ELF-1 (cell line): Measurements from ENCODE around the gene YBX1.
"Not testable (repeated sequence)": the region's sequence is repeated elsewhere in the genome, so short reads cannot be mapped to it uniquely, and the experiment has no call there.

ENCODE experiments used
- DNase-seq: peaks from one replicate; pipeline ENCODE4 v3.0.0-alpha.2; 2016; ENCODE audit warnings: low read depth, low spot score

Gene YBX1

GRCh38 chr1:42689912-42690311, 7.7 kb downstream of the YBX1 start:
- DNase-seq: no peak

DNA sequence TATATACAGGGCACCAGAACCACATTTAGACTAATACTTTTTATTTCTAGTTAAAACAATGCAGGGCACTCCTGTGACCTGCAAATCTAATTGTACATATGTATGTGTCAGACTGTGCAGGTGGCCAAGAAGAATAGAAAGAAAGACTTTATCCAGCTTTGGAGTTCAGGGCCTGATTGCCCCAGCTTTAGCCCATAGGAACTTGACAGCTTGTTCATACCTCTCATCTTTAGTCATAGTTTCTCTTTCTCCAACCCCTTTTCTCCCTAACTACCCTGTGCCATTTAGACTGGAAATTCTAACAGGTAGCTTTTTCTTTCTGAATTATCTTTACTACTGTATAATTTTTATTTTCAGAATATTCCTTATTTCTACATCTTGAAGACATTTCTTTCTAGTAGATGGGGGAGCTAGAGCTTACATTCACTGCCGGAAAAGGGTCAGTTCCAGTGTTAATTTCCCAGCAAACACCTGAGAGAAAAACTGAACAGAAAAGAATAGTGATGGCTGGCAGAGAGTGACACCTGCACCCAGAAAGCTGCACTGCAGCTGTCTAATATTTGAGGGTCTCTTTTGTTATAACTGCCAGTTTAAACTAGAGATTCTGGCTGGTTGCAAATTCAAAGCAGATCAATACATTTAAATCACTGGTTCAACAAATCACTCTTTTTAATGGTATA, 8.4 kb downstream of the YBX1 start:
- DNase-seq: no peak

- DNase-seq: no peak
Observed at GRCh38 chr1:42691157-42691498, 8.9 kb downstream of the YBX1 start.

- DNase-seq: peak; percentile 18
Observed at GRCh38 chr1:42692461-42692860, 10.2 kb downstream of the YBX1 start.

- DNase-seq: no peak
Observed at GRCh38 chr1:42692911-42693310, 10.7 kb downstream of the YBX1 start.

- DNase-seq: no peak
Observed at GRCh38 chr1:42698081-42698813, 16.0 kb downstream of the YBX1 start.

GRCh38 chr1:42700006-42700405, 17.8 kb downstream of the YBX1 start:
- DNase-seq: no peak

GRCh38 chr1:42703888-42704464, 21.8 kb downstream of the YBX1 start:
- DNase-seq: no peak

GRCh38 chr1:42712808-42713207, 30.6 kb downstream of the YBX1 start:
- DNase-seq: not testable (repeated sequence)

GRCh38 chr1:42713293-42713692, 31.1 kb downstream of the YBX1 start:
- no peak for DNase-seq

DNA sequence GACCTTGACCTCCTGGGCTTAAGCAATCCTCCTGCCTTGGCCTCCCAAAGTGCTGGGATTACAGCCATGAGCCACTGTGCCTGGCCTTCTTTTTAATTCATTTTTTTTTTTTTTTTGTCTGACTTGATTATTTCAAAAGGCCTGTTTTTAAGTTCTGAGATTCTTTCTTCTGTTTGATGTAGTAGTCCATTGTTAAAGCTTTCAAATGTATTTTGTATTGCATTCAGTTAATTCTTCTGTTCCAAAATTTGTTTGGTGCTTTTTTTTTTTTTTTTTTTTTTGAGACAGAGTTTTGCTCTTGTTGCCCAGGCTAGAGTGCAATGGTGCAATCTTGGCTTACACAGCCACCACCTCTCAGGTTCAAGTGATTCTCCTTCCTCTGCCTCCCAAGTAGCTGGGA, 32.2 kb downstream of the YBX1 start:
- DNase-seq: not testable (repeated sequence)

DNA sequence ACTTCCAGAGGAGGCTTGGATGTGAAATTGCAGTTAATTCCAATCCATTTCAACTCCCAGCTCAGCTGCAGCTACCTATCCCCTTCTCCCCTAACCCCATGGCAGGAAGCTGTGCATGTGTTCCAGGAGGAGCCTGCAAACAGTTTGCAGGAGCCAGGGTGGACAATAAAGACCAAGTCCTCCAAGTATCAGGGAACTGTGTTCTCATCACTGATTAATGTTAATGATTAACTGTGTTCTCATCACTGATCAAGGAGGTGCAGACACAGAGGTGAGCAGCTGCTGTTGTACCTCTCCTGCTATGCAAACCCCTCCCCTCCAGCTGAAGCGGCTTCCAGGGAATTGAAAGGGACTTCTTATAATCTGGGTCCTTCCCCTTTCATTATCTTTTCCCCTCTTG, 38.6 kb downstream of the YBX1 start:
- DNase-seq: no peak

GRCh38 chr1:42721926-42722325, 39.7 kb downstream of the YBX1 start:
- no peak for DNase-seq

- not testable (repeated sequence) for DNase-seq
Observed at GRCh38 chr1:42722403-42722802, 40.2 kb downstream of the YBX1 start.

GRCh38 chr1:42723511-42723910, 41.3 kb downstream of the YBX1 start:
- no peak for DNase-seq

GRCh38 chr1:42725820-42726219, 43.6 kb downstream of the YBX1 start:
- DNase-seq: not testable (repeated sequence)

DNA sequence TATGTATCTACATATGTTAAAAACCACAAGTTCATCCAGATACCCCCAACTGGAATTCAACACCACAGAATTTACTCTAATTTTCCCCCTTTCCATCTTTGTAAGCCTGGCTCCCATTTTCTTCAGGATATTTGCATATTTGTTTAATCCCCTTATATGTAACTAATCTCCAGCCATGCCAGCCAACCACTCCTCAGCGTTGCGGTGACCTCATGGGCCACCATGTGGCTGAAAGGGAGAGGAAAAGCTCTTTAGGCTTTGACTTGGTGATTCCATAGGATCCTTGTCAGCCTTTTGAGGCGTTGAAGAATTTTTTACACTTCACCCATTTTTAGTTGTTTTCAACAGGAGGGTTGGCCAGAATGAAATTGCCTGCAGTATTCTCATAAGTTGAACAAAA, 47.8 kb downstream of the YBX1 start:
- peak; percentile 25 for DNase-seq

GRCh38 chr1:42730988-42731387, 48.8 kb downstream of the YBX1 start:
- no peak for DNase-seq

- DNase-seq: no peak
Observed at GRCh38 chr1:42731585-42731984, 49.4 kb downstream of the YBX1 start.

GRCh38 chr1:42732126-42732680, 50.0 kb downstream of the YBX1 start:
- DNase-seq: no peak

DNA sequence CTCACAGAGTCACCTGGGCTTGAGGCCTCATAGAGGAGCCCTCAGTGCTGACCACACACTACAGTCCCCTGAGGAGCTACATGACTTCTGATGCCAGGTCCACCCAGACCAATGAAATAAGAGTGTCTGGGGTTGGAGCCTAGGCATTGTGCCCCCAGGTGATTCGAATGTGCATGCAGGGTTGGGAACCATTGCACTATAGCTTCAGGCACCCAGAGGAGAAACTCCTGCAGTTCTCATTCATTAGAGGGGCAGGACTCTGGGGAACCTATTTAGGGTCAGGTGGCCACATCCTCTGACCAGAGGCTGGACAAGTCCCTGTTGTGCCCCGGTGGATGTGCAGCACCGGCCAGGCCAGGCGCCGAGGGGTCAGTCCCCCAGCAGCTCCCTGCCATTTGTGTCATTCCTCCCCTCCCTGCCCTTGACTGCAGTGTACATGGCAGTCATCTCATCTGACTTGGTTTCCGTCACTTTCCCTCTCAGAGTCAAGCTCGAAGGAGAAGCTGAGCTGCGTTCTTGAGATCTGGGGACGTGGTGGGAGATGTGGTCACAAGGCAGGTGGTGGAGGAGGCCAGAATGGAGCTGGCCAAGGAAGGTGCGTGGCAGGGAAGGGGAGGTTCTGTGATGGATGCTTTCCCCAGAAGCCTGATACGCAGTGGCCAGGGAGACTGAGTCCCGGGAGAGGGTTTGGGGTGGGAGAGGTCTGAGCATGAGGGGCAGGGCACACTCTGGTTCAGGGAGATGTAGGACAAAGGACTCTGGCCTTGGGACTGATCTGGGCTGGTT, 51.4 kb downstream of the YBX1 start:
- DNase-seq: no peak
